HepG2 (cell line): Measurements from ENCODE around the gene VEGFB. TPM values are rescaled to one million over a fixed set of nuclear protein-coding genes. Genes with fewer than 3 reads are reported as not detected.

ENCODE experiments used
- ATAC-seq: fragments of 200-7000 bp; cut with Tn5 transposase; 3 replicates; pipeline ENCODE4 v1.9.1; 2020; ENCODE audit warnings: mild to moderate bottlenecking, moderate library complexity
- BruUV-seq: library from RNA; stranded (reverse); fragments of 400-500 nt; replicated peaks from 2 replicates; lab custom pipeline; 2021; lab: Mats Ljungman, UMichigan
- CTCF ChIA-PET: fragments of 300-600 bp; formaldehyde crosslinking; extraction: SDS; loops from one replicate; lab custom pipeline; 2021; ENCODE audit warnings: low total read pairs, inconsistent platforms, low intra/inter-chr PET ratio; lab: Yijun Ruan, JAX
- POLR2A ChIA-PET: fragments of 350-600 bp; sonication (Branson Sonifier 250); formaldehyde crosslinking; loops from one replicate; lab custom pipeline; 2020; ENCODE audit warnings: antibody characterized with exemption, inconsistent platforms; lab: Yijun Ruan, JAX
- DNase-seq: peaks from one replicate; pipeline ENCODE4 v3.0.0-alpha.2; 2015; ENCODE audit warnings: low spot score
- FAIRE-seq: peaks from 3 replicates; lab custom pipeline; 2011; peaks lifted over from hg19 to GRCh38; lab: Jason Lieb, UNC
- H2AFZ ChIP-seq: one replicate; pipeline ENCODE4 v1.6.1; 2011; ENCODE audit warnings: low read length, inconsistent platforms
- H3K27ac ChIP-seq: fragments of 300-600 bp; 3 replicates; pipeline ENCODE4 v1.8.0; 2011; ENCODE audit warnings: mixed run types, mild to moderate bottlenecking, mixed read lengths, low read length, inconsistent platforms; ENCODE audit not compliant: insufficient read depth; ENCODE audit errors: extremely low read length
- H3K27me3 ChIP-seq, 2 experiments: fragments of 200-600 bp in 1 of 2; 2 replicates in 1 of 2; 3 replicates in 1 of 2; pipeline versions ENCODE4 v1.6.0 to v1.8.0; 2011; ENCODE audit warnings: low read length in 2 of 2, mild to moderate bottlenecking in 2 of 2, moderate library complexity in 2 of 2, inconsistent platforms in 1 of 2; ENCODE audit not compliant: insufficient read depth in 2 of 2, control insufficient read depth in 1 of 2
- H3K36me3 ChIP-seq, 2 experiments: fragments of 200-600 bp in 1 of 2; replicated peaks in 1 of 2; 2 replicates in 1 of 2; 3 replicates in 1 of 2; pipeline versions ENCODE4 v1.5.1 to v1.8.0; 2011; ENCODE audit warnings: low read length in 2 of 2, inconsistent platforms in 1 of 2; ENCODE audit not compliant: insufficient read depth in 2 of 2, control insufficient read depth in 1 of 2
- H3K4me1 ChIP-seq: 2 replicates; pipeline ENCODE4 v1.5.1; 2012; ENCODE audit warnings: low read length, inconsistent platforms; ENCODE audit not compliant: insufficient read depth
- H3K4me2 ChIP-seq: 2 replicates; pipeline ENCODE4 v1.6.0; 2011; ENCODE audit warnings: low read depth, low read length, inconsistent platforms
- H3K4me3 ChIP-seq, 3 experiments: fragments of 200-600 bp in 1 of 3; sonication (generic), shearing (Covaris generic) in 1 of 3; replicated peaks in 1 of 3; 2 replicates each; pipeline ENCODE4 v1.5.1; 2011 to 2016; ENCODE audit warnings: low read length in 3 of 3, inconsistent platforms in 2 of 3, low read depth in 2 of 3, mild to moderate bottlenecking in 2 of 3, control low read depth in 1 of 3, mixed read lengths in 1 of 3; ENCODE audit not compliant: insufficient read depth in 1 of 3
- H3K79me2 ChIP-seq: one replicate; pipeline ENCODE4 v1.6.1; 2011; ENCODE audit warnings: low read length, inconsistent platforms; ENCODE audit not compliant: insufficient read depth
- H3K9ac ChIP-seq: 2 replicates; pipeline ENCODE4 v1.6.0; 2011; ENCODE audit warnings: mild to moderate bottlenecking, low read depth, low read length, inconsistent platforms; ENCODE audit not compliant: insufficient read depth
- H3K9me3 ChIP-seq: 2 replicates; pipeline ENCODE4 v1.5.1; 2012; ENCODE audit warnings: mild to moderate bottlenecking, low read length
- H4K20me1 ChIP-seq: 2 replicates; pipeline ENCODE4 v1.6.0; 2011; ENCODE audit warnings: inconsistent platforms, mild to moderate bottlenecking, low read length, moderate library complexity; ENCODE audit not compliant: insufficient read depth
- CREB1 ChIP-seq, 2 experiments: fragments of 450-650 bp in 1 of 2; IDR thresholded peaks; 2 replicates each; pipeline ENCODE4 v1.6.1; 2016 to 2017; ENCODE audit warnings: control low read depth in 1 of 2, mild to moderate bottlenecking in 1 of 2, missing compliant biosample characterization in 1 of 2, missing genetic modification characterization in 1 of 2
- DPF2 ChIP-seq: sonication (generic); formaldehyde crosslinking; IDR thresholded peaks from 2 replicates; pipeline ENCODE4 v1.4.0; 2020; ENCODE audit warnings: mild to moderate bottlenecking, low read depth, missing genetic modification reagents, borderline replicate concordance
- E2F2 ChIP-seq: sonication (generic); formaldehyde crosslinking; IDR thresholded peaks from 2 replicates; pipeline ENCODE4 v1.4.0; 2020; ENCODE audit warnings: missing genetic modification reagents, borderline replicate concordance
- HDAC1 ChIP-seq: sonication (generic); formaldehyde crosslinking; IDR thresholded peaks from 2 replicates; pipeline ENCODE4 v1.5.1; 2020; ENCODE audit warnings: mild to moderate bottlenecking, missing genetic modification reagents
- HNRNPH1 ChIP-seq: fragments of 200-400 bp; formaldehyde crosslinking; optimal IDR thresholded peaks from 2 replicates; pipeline ENCODE3; 2017; ENCODE audit warnings: mild to moderate bottlenecking, low read depth, low read length
- KDM2A ChIP-seq: sonication (generic); formaldehyde crosslinking; IDR thresholded peaks from 2 replicates; pipeline ENCODE4 v1.4.0; 2020; ENCODE audit warnings: low read depth, missing genetic modification reagents, borderline replicate concordance
- MED8 ChIP-seq: sonication (generic); formaldehyde crosslinking; IDR thresholded peaks from 2 replicates; pipeline ENCODE4 v1.8.1; 2023; ENCODE audit warnings: mild to moderate bottlenecking, missing genetic modification reagents; ENCODE audit not compliant: insufficient replicate concordance
- NR0B2 ChIP-seq: sonication (generic); formaldehyde crosslinking; IDR thresholded peaks from 2 replicates; pipeline ENCODE4 v1.4.0; 2020; ENCODE audit warnings: mild to moderate bottlenecking, missing genetic modification reagents
- PHB2 ChIP-seq: fragments of 450-650 bp; IDR thresholded peaks from 2 replicates; pipeline ENCODE4 v1.6.1; 2018; ENCODE audit not compliant: partially characterized antibody
- ZC3H13 ChIP-seq: sonication (generic); formaldehyde crosslinking; IDR thresholded peaks from 2 replicates; pipeline ENCODE4 v1.8.1; 2023; ENCODE audit warnings: mild to moderate bottlenecking, missing genetic modification reagents, moderate library complexity
- ZNF547 ChIP-seq: sonication (generic); formaldehyde crosslinking; IDR thresholded peaks from 2 replicates; pipeline ENCODE4 v1.5.1; 2020; ENCODE audit warnings: mild to moderate bottlenecking, missing genetic modification reagents
- ZNF749 ChIP-seq: sonication (generic); formaldehyde crosslinking; IDR thresholded peaks from 2 replicates; pipeline ENCODE4 v1.8.0; 2022; ENCODE audit warnings: mild to moderate bottlenecking, missing genetic modification reagents, moderate library complexity, borderline replicate concordance
- ZNF784 ChIP-seq: sonication (generic); formaldehyde crosslinking; IDR thresholded peaks from 2 replicates; pipeline ENCODE4 v1.5.1; 2020; ENCODE audit warnings: missing genetic modification reagents, mild to moderate bottlenecking, borderline replicate concordance
- WGBS: methylation state at CpG from one replicate; pipeline ENCODE4 v1.1.6; 2017; ENCODE audit warnings: low lambda C conversion rate; 5-methylcytosine and 5-hydroxymethylcytosine counted together
- in situ Hi-C: cut with HindIII; loops from 2 replicates; pipeline ENCODE4 v1.10.0; 2017; ENCODE audit warnings: low pct_unique_long_range_greater_than_20kb; ENCODE audit not compliant: extremely low pct_ligation_motif_present
- intact Hi-C: fragments of 100-400 bp; cut with micrococcal nuclease; formaldehyde crosslinking; loops from one replicate; pipeline ENCODE4 v1.10.0; 2022; ENCODE audit not compliant: unreplicated experiment
- polyA plus RNA-seq, 8 experiments: library from polyadenylated mRNA; depleted of rRNA in 3 of 8; stranded (reverse) in 7 of 8; unstranded in 1 of 8; fragments of >200 nt; fragmentation: Illumina TruSeq in 4 of 8; extraction: Trizol in 4 of 8; gene quantifications; 2 replicates each; pipeline versions ENCODE4 v1.2.1 to v1.2.3, GENCODE V29; 2011 to 2016; ENCODE audit warnings: low read depth in 4 of 8, missing spikeins in 1 of 8, mixed read lengths in 1 of 8; ENCODE audit not compliant: insufficient read depth in 1 of 8
- total RNA-seq, 5 experiments: library from RNA; depleted of rRNA; stranded (reverse); fragments of >200 nt; fragmentation: Illumina TruSeq; extraction: Trizol; gene quantifications; 2 replicates each; pipeline ENCODE4 v1.2.3, GENCODE V29; 2016; ENCODE audit warnings: low read depth in 1 of 5
- TF ChIP-seq, protein P1 (sequence below): sonication (generic); formaldehyde crosslinking; IDR thresholded peaks from 2 replicates; pipeline ENCODE4 v1.5.0; 2020; ENCODE audit warnings: missing genetic modification reagents

VEGFB gene
- total and polyA plus RNA-seq, 2 of the 13 experiments (the other 11 are each of a cell fraction or from before 2014, with no cell fraction given): 9.0 to 11.3 TPM

DNA sequence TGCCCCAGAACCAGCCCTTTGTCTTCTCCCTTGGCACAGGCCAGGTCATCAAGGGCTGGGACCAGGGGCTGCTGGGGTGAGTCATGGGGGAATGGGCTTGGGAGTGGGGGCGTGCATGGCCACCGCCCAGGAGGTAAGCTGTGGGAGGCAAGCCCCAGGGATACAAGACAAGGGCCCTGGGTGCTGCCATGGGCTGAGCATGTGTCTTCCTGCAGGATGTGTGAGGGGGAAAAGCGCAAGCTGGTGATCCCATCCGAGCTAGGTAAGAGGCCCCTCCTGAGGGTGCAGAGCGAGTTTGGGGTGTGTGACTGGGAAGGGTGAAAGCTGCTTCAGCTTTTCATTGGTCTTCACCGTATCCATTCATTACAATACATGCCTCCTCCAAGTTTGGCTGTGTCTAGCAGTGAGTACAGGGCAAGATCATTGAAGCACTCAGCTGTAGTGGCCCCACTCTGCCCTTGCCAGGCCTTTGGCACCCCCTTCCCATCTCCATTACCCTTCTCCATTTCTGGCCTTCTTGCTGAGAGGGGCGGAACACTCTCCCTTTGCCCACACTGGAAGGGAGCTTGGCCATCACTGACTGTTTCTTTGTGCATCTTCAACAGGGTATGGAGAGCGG lies 9.0 kb downstream of the VEGFB start:
- peaks cover 52% of the 10 kb centered on the region for H3K4me1 ChIP-seq
- intact Hi-C loops: loop anchor here (5.0 kb wide), 1 partner anchor 56 kb away; the partner anchor contains the start of gene STIP1
- TF ChIP-seq HDAC1 (CRISPR knock-in tag) (no peak), E2F2 (CRISPR knock-in tag) (no peak), DPF2 (CRISPR knock-in tag) (no peak), HNRNPH1 (peak; percentile 23), KDM2A (CRISPR knock-in tag) (0 out of 2 replicates have a peak, but pooled peaks have one; percentile 5), NR0B2 (no peak), ZNF749 (CRISPR knock-in tag) (0 out of 2 replicates have a peak, but pooled peaks have one; percentile 0), ZNF784 (CRISPR knock-in tag) (no peak), PHB2 (no peak), ZNF547 (CRISPR knock-in tag) (no peak), ZC3H13 (CRISPR knock-in tag) (0 out of 2 replicates have a peak, but pooled peaks have one; percentile 10), CREB1 (IDR thresholded peaks at IDR 0.05) (no peak), CREB1 (CRISPR knock-in tag; IDR thresholded peaks at IDR 0.05) (no peak), MED8 (CRISPR knock-in tag) (peak; percentile 3)
- TF ChIP-seq, protein P1, sequence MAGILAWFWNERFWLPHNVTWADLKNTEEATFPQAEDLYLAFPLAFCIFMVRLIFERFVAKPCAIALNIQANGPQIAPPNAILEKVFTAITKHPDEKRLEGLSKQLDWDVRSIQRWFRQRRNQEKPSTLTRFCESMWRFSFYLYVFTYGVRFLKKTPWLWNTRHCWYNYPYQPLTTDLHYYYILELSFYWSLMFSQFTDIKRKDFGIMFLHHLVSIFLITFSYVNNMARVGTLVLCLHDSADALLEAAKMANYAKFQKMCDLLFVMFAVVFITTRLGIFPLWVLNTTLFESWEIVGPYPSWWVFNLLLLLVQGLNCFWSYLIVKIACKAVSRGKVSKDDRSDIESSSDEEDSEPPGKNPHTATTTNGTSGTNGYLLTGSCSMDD (CRISPR knock-in tag): no peak

More for the DNA sequence above, 9.0 kb downstream of the VEGFB start:
- no TSS peak for BruUV-seq
- ATAC-seq: no peak
- no peaks in the 10 kb centered on the region for H3K9me3 ChIP-seq
- H2AFZ ChIP-seq: no peak overlapping the region
- H3K4me2 ChIP-seq: peak overlapping the region; percentile 95
- peak overlapping the region; percentile 13; the same call in 1 of the 2 replicates for H3K9ac ChIP-seq
- H3K27me3 ChIP-seq: no peaks in the 10 kb centered on the region; a peak in 1 of 5 replicates
- no peaks in the 10 kb centered on the region for H4K20me1 ChIP-seq
- CTCF ChIA-PET: no interaction called here
- no peak for FAIRE-seq
- H3K27ac ChIP-seq: no peak overlapping the region
- peaks cover 26% of the 10 kb centered on the region for H3K79me2 ChIP-seq
- WGBS: 99% methylated on average over 8 of the region's 8 CpGs
- POLR2A ChIA-PET: interaction anchor here (1.2 to 8.3 kb wide), 5 partner anchors 17 to 67 kb away, joined by 3 to 113 read pairs (median 15); partner anchors contain the start of genes NUDT22 and TRPT1
- peaks cover 0 to 11% of the 10 kb centered on the region in 2 experiments; a peak in 3 of 5 replicates for H3K36me3 ChIP-seq
- no peak for DNase-seq
- peak overlapping the region in 1 of 3 experiments; percentile 20; a peak in 1 of 6 replicates for H3K4me3 ChIP-seq
- in situ Hi-C loops: loop anchor here (5.0 kb wide), 1 partner anchor 59 kb away; the partner anchor contains the start of gene CATSPERZ
